Measurements from ENCODE around the gene DISP3. TPM values are rescaled to one million over a fixed set of nuclear protein-coding genes. Genes with fewer than 3 reads are reported as not detected.

DISP3 gene
- total RNA-seq, 1 experiment from 2014 or later = 2.3 TPM

DNA sequence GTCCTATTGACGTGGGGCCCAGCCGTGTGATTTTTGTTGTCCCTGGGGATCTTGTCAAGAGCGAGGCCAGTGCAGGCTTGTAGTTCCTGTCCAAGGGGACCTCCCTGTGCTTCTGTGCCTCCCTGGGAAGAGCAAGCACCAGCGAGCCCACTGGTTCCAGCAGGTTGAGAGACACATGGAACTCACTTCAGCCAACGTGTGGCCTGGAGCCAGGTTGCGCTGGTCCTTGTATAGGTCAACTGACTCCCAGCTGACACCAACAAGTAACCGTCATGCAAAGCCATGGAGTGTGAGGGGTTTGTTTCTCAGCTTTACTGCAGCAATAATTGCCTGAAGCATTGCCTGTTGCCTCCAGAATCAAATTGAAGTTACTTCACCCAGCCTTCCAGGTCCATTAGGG lies 63.0 kb downstream of the DISP3 start:
- ChIA-PET POLR2A (no interaction called here), RAD21 (ENCODE audit: low non-redundant PET in 1 of 2, low total read pairs in 2 of 2, uncharacterized antibody in 2 of 2, unreplicated experiment in 2 of 2) (no interaction called here), CTCF (no interaction called here)
- intact Hi-C loops (cut with micrococcal nuclease) = no loop called here
- Histone ChIP-seq H3K27ac (ENCODE audit: low read depth, low read length) (no peak overlapping the region), H3K4me2 (ENCODE audit: low read length) (no peak overlapping the region), H2AFZ (ENCODE audit: low read depth, low read length, poor library complexity, severe bottlenecking) (no peak overlapping the region), H3K79me2 (ENCODE audit: insufficient read depth, low read length) (no peaks in the 10 kb centered on the region), H3K4me1 (ENCODE audit: control insufficient read depth in 1 of 2, insufficient read depth in 2 of 2, low read length in 2 of 2) (no peaks in the 10 kb centered on the region), H3K27me3 (ENCODE audit: insufficient read depth, low read length) (peaks cover 51% of the 10 kb centered on the region), H3K9ac (ENCODE audit: low read length) (no peak overlapping the region), H3K36me3 (ENCODE audit: control insufficient read depth in 1 of 2, insufficient read depth in 2 of 2, low read length in 2 of 2) (no peaks in the 10 kb centered on the region), H3K4me3 (replicated peaks in 1 of 2; ENCODE audit: low read depth in 1 of 2, low read length in 2 of 2) (no peak overlapping the region), H3K9me2 (ENCODE audit: insufficient read depth) (no peaks in the 10 kb centered on the region), H4K20me1 (ENCODE audit: insufficient read depth) (no peaks in the 10 kb centered on the region), H3K9me3 (ENCODE audit: control insufficient read depth in 1 of 2, insufficient read depth in 1 of 2, low read depth in 1 of 2, low read length in 2 of 2) (no peaks in the 10 kb centered on the region)
- no peak for ATAC-seq
- TF ChIP-seq JUND (IDR thresholded peaks at IDR 0.05) (no peak), FOSL1 (IDR thresholded peaks at IDR 0.05; ENCODE audit: low read depth) (no peak), SP1 (IDR thresholded peaks at IDR 0.05; ENCODE audit: low read depth) (no peak), ELF1 (IDR thresholded peaks at IDR 0.05; ENCODE audit: borderline replicate concordance, low read depth) (no peak), SRF (IDR thresholded peaks at IDR 0.05; ENCODE audit: low read depth) (no peak), ZNF274 (IDR thresholded peaks at IDR 0.05; ENCODE audit: low read depth, low read length) (no peak), POLR2A (IDR thresholded peaks at IDR 0.05; ENCODE audit: borderline replicate concordance, extremely low read depth, insufficient read depth, insufficient read length) (no peak), TCF7L2 (IDR thresholded peaks at IDR 0.05; ENCODE audit: borderline replicate concordance, extremely low read depth, insufficient read depth, insufficient read length) (no peak), POLR2AphosphoS5 (IDR thresholded peaks at IDR 0.05; ENCODE audit: low read depth, low read length) (no peak), ZFX (IDR thresholded peaks at IDR 0.05) (no peak), EZH2 (IDR thresholded peaks at IDR 0.05) (no peak)
- TF ChIP-seq, protein P1, sequence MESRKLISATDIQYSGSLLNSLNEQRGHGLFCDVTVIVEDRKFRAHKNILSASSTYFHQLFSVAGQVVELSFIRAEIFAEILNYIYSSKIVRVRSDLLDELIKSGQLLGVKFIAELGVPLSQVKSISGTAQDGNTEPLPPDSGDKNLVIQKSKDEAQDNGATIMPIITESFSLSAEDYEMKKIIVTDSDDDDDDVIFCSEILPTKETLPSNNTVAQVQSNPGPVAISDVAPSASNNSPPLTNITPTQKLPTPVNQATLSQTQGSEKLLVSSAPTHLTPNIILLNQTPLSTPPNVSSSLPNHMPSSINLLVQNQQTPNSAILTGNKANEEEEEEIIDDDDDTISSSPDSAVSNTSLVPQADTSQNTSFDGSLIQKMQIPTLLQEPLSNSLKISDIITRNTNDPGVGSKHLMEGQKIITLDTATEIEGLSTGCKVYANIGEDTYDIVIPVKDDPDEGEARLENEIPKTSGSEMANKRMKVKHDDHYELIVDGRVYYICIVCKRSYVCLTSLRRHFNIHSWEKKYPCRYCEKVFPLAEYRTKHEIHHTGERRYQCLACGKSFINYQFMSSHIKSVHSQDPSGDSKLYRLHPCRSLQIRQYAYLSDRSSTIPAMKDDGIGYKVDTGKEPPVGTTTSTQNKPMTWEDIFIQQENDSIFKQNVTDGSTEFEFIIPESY (IDR thresholded peaks at IDR 0.05; ENCODE audit: extremely low read depth, insufficient replicate concordance, low read length) = no peak
- TF ChIP-seq, protein P2, sequence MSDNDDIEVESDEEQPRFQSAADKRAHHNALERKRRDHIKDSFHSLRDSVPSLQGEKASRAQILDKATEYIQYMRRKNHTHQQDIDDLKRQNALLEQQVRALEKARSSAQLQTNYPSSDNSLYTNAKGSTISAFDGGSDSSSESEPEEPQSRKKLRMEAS (IDR thresholded peaks at IDR 0.05) = no peak
- TF ChIP-seq, protein P3, sequence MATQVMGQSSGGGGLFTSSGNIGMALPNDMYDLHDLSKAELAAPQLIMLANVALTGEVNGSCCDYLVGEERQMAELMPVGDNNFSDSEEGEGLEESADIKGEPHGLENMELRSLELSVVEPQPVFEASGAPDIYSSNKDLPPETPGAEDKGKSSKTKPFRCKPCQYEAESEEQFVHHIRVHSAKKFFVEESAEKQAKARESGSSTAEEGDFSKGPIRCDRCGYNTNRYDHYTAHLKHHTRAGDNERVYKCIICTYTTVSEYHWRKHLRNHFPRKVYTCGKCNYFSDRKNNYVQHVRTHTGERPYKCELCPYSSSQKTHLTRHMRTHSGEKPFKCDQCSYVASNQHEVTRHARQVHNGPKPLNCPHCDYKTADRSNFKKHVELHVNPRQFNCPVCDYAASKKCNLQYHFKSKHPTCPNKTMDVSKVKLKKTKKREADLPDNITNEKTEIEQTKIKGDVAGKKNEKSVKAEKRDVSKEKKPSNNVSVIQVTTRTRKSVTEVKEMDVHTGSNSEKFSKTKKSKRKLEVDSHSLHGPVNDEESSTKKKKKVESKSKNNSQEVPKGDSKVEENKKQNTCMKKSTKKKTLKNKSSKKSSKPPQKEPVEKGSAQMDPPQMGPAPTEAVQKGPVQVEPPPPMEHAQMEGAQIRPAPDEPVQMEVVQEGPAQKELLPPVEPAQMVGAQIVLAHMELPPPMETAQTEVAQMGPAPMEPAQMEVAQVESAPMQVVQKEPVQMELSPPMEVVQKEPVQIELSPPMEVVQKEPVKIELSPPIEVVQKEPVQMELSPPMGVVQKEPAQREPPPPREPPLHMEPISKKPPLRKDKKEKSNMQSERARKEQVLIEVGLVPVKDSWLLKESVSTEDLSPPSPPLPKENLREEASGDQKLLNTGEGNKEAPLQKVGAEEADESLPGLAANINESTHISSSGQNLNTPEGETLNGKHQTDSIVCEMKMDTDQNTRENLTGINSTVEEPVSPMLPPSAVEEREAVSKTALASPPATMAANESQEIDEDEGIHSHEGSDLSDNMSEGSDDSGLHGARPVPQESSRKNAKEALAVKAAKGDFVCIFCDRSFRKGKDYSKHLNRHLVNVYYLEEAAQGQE (IDR thresholded peaks at IDR 0.05; ENCODE audit: low read depth) = no peak
- BruUV-seq (replicated peaks) = no TSS peak
- no peak for DNase-seq (ENCODE audit: low read depth, low spot score)

Data from HCT116 (cell line).